HG02759 (cell line): ENCODE data around the gene SNX15.

Experiments
- ATAC-seq: cut with Tn5 transposase; IDR thresholded peaks from one replicate; pipeline ENCODE4 v1.9.1; 2021; ENCODE audit warnings: mild to moderate bottlenecking, moderate library complexity; ENCODE audit not compliant: unreplicated experiment

Gene SNX15

DNA sequence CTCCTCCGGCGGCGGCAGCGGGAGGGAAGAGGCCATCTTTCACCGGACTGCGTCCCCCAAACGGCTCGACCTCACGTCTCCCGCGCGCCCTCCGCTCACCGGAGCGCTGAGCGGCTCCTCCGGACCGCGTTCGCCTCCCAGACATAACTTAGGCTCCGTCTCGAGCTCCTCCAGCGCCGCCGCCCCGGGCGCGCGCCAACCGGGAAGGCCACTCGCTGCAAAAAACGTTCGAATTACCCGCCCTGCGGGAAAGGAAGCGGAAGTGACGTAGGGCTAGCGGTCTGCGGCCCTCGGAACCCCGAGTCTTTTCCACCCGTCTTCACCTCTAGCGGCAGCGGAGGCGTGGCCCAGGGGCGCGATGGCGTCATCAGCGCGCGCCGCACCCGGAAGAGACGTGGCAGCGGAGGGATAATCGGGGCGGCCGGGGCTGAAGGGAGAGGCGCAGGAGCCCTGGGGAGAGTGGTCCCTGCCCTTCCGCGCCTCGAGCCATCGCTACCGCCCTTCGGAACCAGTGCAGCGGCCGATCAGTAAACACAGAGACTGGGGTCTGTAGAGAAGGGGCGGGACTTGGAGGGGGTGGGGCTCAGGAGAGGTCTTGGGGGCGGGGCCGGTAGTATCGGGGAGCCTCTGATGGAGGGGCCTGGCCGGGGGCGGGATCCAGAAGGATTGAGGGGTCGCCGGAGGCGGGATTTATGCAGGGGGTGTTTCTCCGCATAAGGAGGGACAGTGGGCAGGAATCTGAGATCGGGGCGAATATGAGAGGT, 56.8 kb downstream of the SNX15 start, which contains the start of the genes CDCA5 and ZFPL1:
Gene CDCA5, minus strand, starts transcription at position 207 of the 764 bp plus-strand sequence. Its CDS starts 62 bp downstream, at position 145.
Gene ZFPL1, plus strand, starts transcription at position 389 of the 764 bp plus-strand sequence. CDS start 477 bp downstream, outside the sequence.
- peak; percentile 84 for ATAC-seq

DNA sequence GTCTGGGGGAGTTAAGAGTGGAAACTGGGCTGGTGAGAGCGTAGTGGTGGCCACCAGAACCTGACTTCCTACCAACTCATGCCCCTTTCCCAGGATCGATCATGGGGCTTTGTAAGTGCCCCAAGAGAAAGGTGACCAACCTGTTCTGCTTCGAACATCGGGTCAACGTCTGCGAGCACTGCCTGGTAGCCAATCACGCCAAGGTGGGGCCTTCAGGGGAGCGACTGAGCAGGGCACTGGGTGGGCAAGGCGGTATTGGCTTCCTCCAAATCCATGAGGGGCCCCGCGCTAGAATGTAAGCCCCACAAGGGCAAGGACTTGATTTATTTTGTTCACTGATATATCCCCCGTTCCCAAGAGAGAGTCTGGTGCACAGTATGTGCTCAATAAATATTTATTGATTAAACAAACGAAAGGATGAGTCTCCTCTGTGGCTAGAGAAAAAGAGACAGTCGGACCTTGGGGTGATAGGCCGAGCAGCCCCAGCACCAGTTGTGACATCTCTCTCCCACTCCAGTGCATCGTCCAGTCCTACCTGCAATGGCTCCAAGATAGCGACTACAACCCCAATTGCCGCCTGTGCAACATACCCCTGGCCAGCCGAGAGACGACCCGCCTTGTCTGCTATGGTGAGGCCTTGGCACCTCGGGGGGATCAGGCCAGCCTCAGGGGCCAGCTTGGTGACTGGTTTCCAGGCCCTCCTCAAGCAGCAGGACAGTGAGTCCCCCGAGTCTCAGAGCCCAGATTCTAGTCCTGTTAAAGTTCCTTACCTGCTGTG, 57.5 kb downstream of the SNX15 start:
- ATAC-seq = no peak

DNA sequence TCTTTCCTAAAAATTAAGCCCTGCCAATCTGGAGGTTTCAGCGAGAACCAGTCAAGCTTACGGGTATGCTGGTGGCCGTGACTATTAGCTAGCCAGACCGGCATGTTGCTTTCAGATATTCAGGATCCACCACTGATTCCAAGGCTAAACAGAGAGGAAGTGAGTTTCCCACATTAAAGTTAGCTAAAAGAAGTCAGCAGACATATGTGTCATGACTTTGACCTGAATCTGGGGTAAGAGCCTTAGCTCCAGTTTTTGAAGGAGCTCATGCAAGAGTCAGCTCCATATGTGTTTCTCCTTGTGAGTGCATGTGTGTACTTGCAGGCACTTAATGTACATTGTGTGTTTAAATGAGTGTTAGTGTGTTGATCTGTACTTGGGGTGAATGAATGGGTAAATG, 58.2 kb downstream of the SNX15 start:
- no peak for ATAC-seq

DNA sequence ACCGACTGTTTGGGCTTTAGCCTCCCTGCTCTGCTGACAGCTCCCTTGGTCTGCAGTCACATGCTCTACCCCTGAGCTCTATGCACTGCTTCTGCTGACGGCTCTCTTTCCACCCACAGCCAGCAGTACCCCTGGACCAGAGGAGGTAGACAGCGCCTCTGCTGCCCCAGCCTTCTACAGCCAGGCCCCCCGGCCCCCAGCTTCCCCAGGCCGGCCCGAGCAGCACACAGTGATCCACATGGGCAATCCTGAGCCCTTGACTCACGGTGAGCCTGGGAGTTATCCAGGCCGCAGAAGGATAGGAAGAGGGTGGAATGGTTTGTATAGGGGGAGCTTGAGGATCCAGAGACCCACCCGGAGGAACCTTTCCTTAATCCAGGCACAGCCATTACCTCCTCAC, 59.6 kb downstream of the SNX15 start:
- ATAC-seq = no peak

DNA sequence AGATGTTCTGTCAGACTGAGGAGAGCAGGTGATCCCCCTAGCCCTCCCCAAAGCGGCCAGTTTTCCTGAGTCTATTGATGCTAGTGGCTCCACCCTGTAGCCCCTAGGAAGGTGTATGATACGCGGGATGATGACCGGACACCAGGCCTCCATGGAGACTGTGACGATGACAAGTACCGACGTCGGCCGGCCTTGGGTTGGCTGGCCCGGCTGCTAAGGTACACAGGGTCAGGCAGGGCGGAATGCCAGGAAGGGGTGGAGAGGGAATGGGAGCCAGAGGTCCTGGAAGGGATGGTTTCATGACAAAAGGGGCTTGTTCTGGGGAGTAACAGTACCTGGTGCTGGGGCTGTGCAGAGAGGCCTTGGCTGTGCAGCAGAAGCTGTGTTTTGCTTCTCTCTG, 60.0 kb downstream of the SNX15 start:
- ATAC-seq = no peak

DNA sequence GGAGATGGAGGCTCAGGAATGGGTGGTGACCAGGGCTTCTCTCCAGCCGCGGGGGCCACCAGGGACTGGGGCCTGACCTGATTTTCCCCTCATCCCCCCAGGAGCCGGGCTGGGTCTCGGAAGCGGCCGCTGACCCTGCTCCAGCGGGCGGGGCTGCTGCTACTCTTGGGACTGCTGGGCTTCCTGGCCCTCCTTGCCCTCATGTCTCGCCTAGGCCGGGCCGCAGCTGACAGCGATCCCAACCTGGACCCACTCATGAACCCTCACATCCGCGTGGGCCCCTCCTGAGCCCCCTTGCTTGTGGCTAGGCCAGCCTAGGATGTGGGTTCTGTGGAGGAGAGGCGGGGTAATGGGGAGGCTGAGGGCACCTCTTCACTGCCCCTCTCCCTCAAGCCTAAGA, 60.6 kb downstream of the SNX15 start:
- no peak for ATAC-seq

DNA sequence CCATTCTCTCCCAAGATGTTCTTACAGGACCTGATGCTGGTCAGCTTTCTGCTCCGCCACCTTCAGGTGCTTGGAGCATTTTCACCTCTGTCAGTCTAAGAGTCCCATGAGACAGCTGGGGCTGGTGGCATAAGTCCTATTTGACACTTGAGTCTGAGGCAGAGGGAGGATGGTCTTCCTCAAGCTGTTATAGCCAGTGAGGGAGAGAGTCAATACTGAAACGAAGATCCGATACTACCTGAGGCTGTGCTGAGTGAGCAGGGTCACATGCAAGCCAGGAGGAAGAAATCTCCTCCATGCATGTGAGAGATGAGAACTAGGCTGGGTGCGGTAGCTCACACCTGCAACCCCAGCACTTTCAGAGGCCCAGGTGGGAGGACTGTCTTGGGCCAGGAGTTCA, 62.4 kb downstream of the SNX15 start:
- no peak for ATAC-seq
